ENCODE results near the gene ATP11C. TPM values are rescaled to one million over a fixed set of nuclear protein-coding genes. Genes with fewer than 3 reads are reported as not detected.

Gene ATP11C
- total RNA-seq, 1 experiment from 2014 or later = 19.4 TPM

- DNase-seq (ENCODE audit: low read depth, low spot score) (no peak), ATAC-seq (no peak)
- H3K9me3 ChIP-seq (ENCODE audit: control insufficient read depth in 1 of 2, insufficient read depth in 1 of 2, low read depth in 1 of 2, low read length in 2 of 2) = no peaks in the 10 kb centered on the region
- H3K27me3 ChIP-seq (ENCODE audit: insufficient read depth, low read length) = no peaks in the 10 kb centered on the region
- 0 out of 4 replicates have a peak, but pooled peaks cover 0 to 4% of the 10 kb centered on the region in 2 experiments for H3K4me1 ChIP-seq (ENCODE audit: control insufficient read depth in 1 of 2, insufficient read depth in 2 of 2, low read length in 2 of 2)
- no peak overlapping the region for H3K4me3 ChIP-seq (replicated peaks in 1 of 2; ENCODE audit: low read depth in 1 of 2, low read length in 2 of 2)
- no peaks in the 10 kb centered on the region for H3K9me2 ChIP-seq (ENCODE audit: insufficient read depth)
- H3K4me2 ChIP-seq (ENCODE audit: low read length) = no peak overlapping the region
- intact Hi-C loops (cut with micrococcal nuclease) = no loop called here
- POLR2A ChIA-PET = no interaction called here
- no peak overlapping the region for H3K9ac ChIP-seq (ENCODE audit: low read length)
- H2AFZ ChIP-seq (ENCODE audit: low read depth, low read length, poor library complexity, severe bottlenecking) = no peak overlapping the region
- no peaks in the 10 kb centered on the region for H3K36me3 ChIP-seq (ENCODE audit: control insufficient read depth in 1 of 2, insufficient read depth in 2 of 2, low read length in 2 of 2)
- TF ChIP-seq YY1 (IDR thresholded peaks at IDR 0.05; ENCODE audit: extremely low read depth, insufficient replicate concordance, low read depth, low read length) = no peak
- TF ChIP-seq ZFX (IDR thresholded peaks at IDR 0.05) = no peak
- no peak for TF ChIP-seq SP1 (IDR thresholded peaks at IDR 0.05; ENCODE audit: low read depth)
- no peak for TF ChIP-seq JUND (IDR thresholded peaks at IDR 0.05)
- no peaks in the 10 kb centered on the region for H3K79me2 ChIP-seq (ENCODE audit: insufficient read depth, low read length)
- RAD21 ChIA-PET (ENCODE audit: low non-redundant PET in 1 of 2, low total read pairs in 2 of 2, uncharacterized antibody in 2 of 2, unreplicated experiment in 2 of 2) = no interaction called here
- CTCF ChIA-PET = no interaction called here
- H4K20me1 ChIP-seq (ENCODE audit: insufficient read depth) = no peaks in the 10 kb centered on the region
- BruUV-seq (replicated peaks) = no TSS peak
- no peak overlapping the region for H3K27ac ChIP-seq (ENCODE audit: low read depth, low read length)
These were observed 100.0 kb downstream of the ATP11C start for GRCh38 chrX:139832718-139833309.

DNA sequence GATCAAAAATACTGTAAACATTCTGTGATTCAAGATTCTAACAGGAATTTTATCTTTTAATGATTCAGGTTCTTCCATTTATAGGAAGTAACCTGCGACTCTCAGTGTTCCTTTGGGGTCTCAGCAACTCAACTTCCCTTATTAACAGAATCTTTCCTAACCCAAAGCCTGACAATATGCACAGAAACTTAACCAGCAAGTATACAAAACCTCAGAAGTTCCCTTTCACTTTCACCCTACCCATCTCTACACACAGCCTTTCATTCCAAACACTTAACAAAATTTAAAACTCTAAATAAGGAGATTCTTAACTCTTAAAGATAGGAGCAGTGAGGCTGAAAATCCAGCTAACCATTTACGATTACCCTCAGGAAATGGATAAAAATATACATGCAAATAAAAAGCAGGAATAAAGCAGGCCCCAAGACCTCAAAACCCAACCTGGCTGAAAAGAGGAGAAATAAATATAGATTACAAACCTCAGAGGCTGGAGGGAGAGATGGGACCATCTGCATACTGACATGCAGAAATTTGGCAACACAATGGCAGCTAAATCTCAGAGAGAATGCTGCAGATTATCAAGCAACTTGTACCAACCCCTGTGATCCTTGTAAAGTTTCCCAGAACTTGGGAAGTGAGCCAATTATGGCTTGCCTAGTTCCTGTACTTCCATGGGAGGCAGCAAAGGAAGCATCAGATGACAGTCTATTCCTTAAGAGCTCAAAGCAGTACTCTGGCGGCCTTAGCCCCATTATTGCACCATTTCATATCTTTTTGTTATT lies 101.0 kb downstream of the ATP11C start:
- H3K4me2 ChIP-seq (ENCODE audit: low read length) = no peak overlapping the region
- no peak overlapping the region for H2AFZ ChIP-seq (ENCODE audit: low read depth, low read length, poor library complexity, severe bottlenecking)
- H4K20me1 ChIP-seq (ENCODE audit: insufficient read depth) = no peaks in the 10 kb centered on the region
- RAD21 ChIA-PET (ENCODE audit: low non-redundant PET in 1 of 2, low total read pairs in 2 of 2, uncharacterized antibody in 2 of 2, unreplicated experiment in 2 of 2) = no interaction called here
- H3K9ac ChIP-seq (ENCODE audit: low read length) = no peak overlapping the region
- H3K36me3 ChIP-seq (ENCODE audit: control insufficient read depth in 1 of 2, insufficient read depth in 2 of 2, low read length in 2 of 2) = no peaks in the 10 kb centered on the region
- no peak overlapping the region for H3K4me3 ChIP-seq (replicated peaks in 1 of 2; ENCODE audit: low read depth in 1 of 2, low read length in 2 of 2)
- H3K27me3 ChIP-seq (ENCODE audit: insufficient read depth, low read length) = no peaks in the 10 kb centered on the region
- BruUV-seq (replicated peaks) = no TSS peak
- no peaks in the 10 kb centered on the region for H3K9me2 ChIP-seq (ENCODE audit: insufficient read depth)
- CTCF ChIA-PET = no interaction called here
- H3K9me3 ChIP-seq (ENCODE audit: control insufficient read depth in 1 of 2, insufficient read depth in 1 of 2, low read depth in 1 of 2, low read length in 2 of 2) = no peaks in the 10 kb centered on the region
- H3K4me1 ChIP-seq (ENCODE audit: control insufficient read depth in 1 of 2, insufficient read depth in 2 of 2, low read length in 2 of 2) = 0 out of 4 replicates have a peak, but pooled peaks cover 0 to 4% of the 10 kb centered on the region in 2 experiments
- intact Hi-C loops (cut with micrococcal nuclease) = no loop called here
- H3K79me2 ChIP-seq (ENCODE audit: insufficient read depth, low read length) = no peaks in the 10 kb centered on the region
- no peak for ATAC-seq
- POLR2A ChIA-PET = no interaction called here
- no peak overlapping the region for H3K27ac ChIP-seq (ENCODE audit: low read depth, low read length)
- no peak for DNase-seq (ENCODE audit: low read depth, low spot score)
- TF ChIP-seq SRF (IDR thresholded peaks at IDR 0.05; ENCODE audit: low read depth) (no peak), MAX (IDR thresholded peaks at IDR 0.05) (no peak), RAD21 (IDR thresholded peaks at IDR 0.05; ENCODE audit: low read depth) (no peak), CBX3 (IDR thresholded peaks at IDR 0.05; ENCODE audit: low read depth) (no peak), TCF7L2 (IDR thresholded peaks at IDR 0.05; ENCODE audit: borderline replicate concordance, extremely low read depth, insufficient read depth, insufficient read length) (no peak), ZNF274 (IDR thresholded peaks at IDR 0.05; ENCODE audit: low read depth, low read length) (no peak), CEBPB (IDR thresholded peaks at IDR 0.05; ENCODE audit: low read depth) (no peak)
- TF ChIP-seq, protein P1, sequence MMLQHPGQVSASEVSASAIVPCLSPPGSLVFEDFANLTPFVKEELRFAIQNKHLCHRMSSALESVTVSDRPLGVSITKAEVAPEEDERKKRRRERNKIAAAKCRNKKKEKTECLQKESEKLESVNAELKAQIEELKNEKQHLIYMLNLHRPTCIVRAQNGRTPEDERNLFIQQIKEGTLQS (IDR thresholded peaks at IDR 0.05) = no peak
- TF ChIP-seq, protein P2, sequence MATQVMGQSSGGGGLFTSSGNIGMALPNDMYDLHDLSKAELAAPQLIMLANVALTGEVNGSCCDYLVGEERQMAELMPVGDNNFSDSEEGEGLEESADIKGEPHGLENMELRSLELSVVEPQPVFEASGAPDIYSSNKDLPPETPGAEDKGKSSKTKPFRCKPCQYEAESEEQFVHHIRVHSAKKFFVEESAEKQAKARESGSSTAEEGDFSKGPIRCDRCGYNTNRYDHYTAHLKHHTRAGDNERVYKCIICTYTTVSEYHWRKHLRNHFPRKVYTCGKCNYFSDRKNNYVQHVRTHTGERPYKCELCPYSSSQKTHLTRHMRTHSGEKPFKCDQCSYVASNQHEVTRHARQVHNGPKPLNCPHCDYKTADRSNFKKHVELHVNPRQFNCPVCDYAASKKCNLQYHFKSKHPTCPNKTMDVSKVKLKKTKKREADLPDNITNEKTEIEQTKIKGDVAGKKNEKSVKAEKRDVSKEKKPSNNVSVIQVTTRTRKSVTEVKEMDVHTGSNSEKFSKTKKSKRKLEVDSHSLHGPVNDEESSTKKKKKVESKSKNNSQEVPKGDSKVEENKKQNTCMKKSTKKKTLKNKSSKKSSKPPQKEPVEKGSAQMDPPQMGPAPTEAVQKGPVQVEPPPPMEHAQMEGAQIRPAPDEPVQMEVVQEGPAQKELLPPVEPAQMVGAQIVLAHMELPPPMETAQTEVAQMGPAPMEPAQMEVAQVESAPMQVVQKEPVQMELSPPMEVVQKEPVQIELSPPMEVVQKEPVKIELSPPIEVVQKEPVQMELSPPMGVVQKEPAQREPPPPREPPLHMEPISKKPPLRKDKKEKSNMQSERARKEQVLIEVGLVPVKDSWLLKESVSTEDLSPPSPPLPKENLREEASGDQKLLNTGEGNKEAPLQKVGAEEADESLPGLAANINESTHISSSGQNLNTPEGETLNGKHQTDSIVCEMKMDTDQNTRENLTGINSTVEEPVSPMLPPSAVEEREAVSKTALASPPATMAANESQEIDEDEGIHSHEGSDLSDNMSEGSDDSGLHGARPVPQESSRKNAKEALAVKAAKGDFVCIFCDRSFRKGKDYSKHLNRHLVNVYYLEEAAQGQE (IDR thresholded peaks at IDR 0.05; ENCODE audit: low read depth) = no peak
- TF ChIP-seq, protein P3, sequence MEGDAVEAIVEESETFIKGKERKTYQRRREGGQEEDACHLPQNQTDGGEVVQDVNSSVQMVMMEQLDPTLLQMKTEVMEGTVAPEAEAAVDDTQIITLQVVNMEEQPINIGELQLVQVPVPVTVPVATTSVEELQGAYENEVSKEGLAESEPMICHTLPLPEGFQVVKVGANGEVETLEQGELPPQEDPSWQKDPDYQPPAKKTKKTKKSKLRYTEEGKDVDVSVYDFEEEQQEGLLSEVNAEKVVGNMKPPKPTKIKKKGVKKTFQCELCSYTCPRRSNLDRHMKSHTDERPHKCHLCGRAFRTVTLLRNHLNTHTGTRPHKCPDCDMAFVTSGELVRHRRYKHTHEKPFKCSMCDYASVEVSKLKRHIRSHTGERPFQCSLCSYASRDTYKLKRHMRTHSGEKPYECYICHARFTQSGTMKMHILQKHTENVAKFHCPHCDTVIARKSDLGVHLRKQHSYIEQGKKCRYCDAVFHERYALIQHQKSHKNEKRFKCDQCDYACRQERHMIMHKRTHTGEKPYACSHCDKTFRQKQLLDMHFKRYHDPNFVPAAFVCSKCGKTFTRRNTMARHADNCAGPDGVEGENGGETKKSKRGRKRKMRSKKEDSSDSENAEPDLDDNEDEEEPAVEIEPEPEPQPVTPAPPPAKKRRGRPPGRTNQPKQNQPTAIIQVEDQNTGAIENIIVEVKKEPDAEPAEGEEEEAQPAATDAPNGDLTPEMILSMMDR (IDR thresholded peaks at IDR 0.05 in 2 of 3, conservative IDR thresholded peaks at IDR 0.05 in 1 of 3; ENCODE audit: borderline replicate concordance in 1 of 3, insufficient read depth in 1 of 3, low read depth in 2 of 3, low read length in 2 of 3) = no peak

Measured in HCT116 (cell line).